A204.1 (cell line): ENCODE measurements around the gene ZNF273.

ENCODE experiments used
- FAIRE-seq: peaks from 2 replicates; lab custom pipeline; 2012; peaks lifted over from hg19 to GRCh38; lab: Jason Lieb, UNC

Gene ZNF273

GRCh38 chr7:64877714-64878610 lies 25.1 kb upstream of the ZNF273 start:
- FAIRE-seq: no peak

- FAIRE-seq: no peak
These were observed 24.4 kb upstream of the ZNF273 start for GRCh38 chr7:64878684-64879083.

GRCh38 chr7:64879086-64879730 lies 23.9 kb upstream of the ZNF273 start:
- no peak for FAIRE-seq

- FAIRE-seq: no peak
These were observed 23.3 kb upstream of the ZNF273 start for GRCh38 chr7:64879800-64880199.

GRCh38 chr7:64880322-64881297 lies 22.5 kb upstream of the ZNF273 start:
- no peak for FAIRE-seq

GRCh38 chr7:64881461-64882287 lies 21.4 kb upstream of the ZNF273 start:
- FAIRE-seq: no peak

GRCh38 chr7:64882341-64883112 lies 20.5 kb upstream of the ZNF273 start:
- FAIRE-seq: no peak

- FAIRE-seq: no peak
These were observed 19.8 kb upstream of the ZNF273 start for GRCh38 chr7:64883113-64883905.

- no peak for FAIRE-seq
These were observed 18.8 kb upstream of the ZNF273 start for GRCh38 chr7:64884085-64884912.

GRCh38 chr7:64884913-64885370 lies 18.1 kb upstream of the ZNF273 start:
- no peak for FAIRE-seq

GRCh38 chr7:64885520-64886240 lies 17.4 kb upstream of the ZNF273 start:
- no peak for FAIRE-seq

GRCh38 chr7:64886956-64887545 lies 16.0 kb upstream of the ZNF273 start:
- no peak for FAIRE-seq

- no peak for FAIRE-seq
These were observed 15.1 kb upstream of the ZNF273 start for GRCh38 chr7:64887756-64888508.

GRCh38 chr7:64888561-64888900 lies 14.5 kb upstream of the ZNF273 start:
- FAIRE-seq: no peak

GRCh38 chr7:64888901-64889685 lies 14.0 kb upstream of the ZNF273 start:
- no peak for FAIRE-seq

- FAIRE-seq: no peak
These were observed 13.3 kb upstream of the ZNF273 start for GRCh38 chr7:64889686-64890162.
